ENCODE measurements around the gene USP9X.
"Not testable (repeated sequence)": the region's sequence is repeated elsewhere in the genome, so short reads cannot be mapped to it uniquely, and the experiment has no call there.

The USP9X gene

DNA sequence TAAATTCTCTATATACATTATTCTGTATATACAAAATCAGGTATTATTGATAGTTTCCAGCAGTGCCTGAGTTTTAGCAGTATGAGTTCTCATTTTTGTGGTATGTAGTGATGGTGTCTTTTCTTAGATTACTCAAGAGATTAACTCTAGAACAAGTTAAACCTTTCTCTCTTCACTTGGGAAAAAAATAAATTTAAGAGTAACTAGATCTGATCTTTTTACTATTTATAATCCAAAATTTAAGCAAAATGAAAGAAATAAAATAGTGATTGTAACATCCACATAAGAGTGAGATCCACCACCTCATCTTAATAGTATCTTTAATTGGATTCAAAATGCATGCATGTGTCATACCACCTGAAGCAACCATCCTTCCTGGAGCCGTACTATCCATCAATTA, 124.6 kb downstream of the USP9X start:
- DNase-seq: no peak

DNA sequence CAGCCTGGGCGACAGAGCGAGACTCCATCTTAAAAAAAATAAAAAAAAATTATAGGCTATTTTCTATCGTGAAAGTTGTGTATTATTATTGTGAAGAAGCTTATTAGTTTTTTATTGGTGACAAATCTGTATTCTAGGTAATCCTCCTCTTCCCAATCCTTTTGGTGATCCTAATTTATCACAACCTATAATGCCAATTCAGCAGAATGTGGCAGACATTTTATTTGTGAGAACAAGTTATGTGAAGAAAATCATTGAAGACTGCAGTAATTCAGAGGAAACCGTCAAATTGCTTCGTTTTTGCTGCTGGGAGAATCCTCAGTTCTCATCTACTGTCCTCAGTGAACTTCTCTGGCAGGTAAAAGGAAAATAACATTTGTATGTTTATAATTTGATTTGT, 139.4 kb downstream of the USP9X start:
- no peak for DNase-seq

DNA sequence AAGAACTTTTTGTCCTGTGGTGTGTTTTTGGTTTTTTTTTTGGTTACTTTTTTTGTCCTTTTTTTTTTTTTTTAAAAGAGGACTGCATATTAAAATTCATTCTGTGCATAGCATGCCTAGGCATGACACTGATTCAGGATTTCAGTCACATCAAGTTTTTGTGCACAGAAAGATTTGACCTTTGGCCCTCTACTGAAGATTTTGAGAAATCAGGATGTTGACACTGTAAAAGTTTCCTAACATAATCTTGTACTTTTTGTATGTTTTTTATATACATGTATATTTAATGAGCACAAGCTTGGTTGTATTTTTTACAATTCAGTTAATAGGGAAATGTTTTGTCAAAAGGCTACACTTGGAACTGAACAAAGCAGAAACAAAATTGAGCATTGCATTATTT, 148.7 kb downstream of the USP9X start:
- DNase-seq: no peak

DNA sequence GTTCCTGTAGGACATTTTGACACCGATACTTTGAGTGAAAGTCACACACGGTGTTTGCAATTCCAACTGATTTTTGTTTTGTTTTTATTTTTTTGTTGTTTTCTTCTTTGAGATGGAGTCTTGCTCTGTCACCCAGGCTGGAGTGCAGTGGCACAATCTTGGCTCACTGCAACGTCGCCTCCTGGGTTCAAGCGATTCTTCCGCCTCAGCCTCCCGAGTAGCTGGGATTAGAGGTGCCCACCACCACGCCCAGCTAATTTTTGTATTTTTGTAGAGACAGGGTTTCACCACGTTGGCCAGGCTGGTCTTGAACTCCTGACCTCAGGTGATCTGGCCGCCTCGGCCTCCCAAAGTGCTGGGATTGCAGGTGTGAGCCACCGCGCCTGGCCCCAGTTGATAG, 149.2 kb downstream of the USP9X start:
- not testable (repeated sequence) for DNase-seq

DNA sequence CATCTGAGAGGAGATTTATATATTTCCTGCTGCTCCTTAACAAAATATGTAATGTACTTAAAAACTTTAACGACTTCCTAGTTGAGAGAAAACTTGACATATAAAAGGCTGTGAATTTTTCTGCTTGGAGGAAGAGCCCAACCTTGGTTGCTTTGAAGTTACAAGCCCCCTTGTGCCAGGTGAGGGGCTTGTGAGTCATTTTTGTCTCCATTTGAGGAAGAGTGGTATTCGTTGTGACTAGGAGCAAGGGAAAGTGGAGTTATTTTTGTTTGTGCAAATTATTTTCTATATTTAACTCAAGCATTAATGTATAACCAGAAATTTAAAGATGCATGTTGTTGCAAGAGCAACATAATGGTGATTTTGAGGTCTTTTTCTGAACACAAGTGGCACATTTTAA, 149.7 kb downstream of the USP9X start:
- no peak for DNase-seq

DNA sequence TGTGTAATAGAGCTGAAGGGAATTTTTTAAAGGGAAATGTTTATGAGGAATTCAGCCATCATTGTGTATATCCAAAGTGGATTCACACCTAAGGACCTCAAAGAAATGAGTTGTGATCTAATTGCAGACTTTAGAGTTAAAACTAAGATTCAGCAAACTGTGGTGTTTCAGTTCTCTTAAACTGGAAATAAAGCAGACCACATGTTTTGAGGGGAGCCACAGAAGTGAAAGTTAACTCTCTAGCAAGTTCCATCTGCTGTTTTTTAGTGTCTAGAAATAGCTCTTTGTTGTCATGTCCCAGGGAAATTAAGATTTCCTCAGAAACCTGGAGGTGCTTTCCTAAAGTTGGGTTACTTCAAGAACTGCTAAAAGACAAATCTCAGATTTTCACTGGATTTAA, 151.4 kb downstream of the USP9X start:
- DNase-seq: no peak

DNA sequence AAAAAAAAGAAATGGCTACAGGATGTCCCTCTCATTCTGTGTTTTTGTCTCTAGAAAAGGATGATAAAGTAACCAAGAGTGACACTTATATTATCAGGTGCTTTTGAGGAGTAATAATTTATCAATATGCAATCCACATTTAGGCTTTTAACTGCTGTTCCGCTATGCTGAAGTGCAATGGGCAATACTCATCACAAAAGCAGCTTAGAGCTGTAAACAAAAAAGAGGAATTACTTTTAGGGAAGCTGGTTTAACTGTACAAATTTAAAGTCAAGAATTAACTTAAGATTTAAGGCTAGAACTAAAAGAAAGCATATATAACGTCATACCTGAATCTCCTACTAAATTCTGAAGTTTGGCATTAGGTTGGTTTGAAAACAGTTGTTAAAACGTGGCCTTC, 155.3 kb downstream of the USP9X start:
- no peak for DNase-seq

DNA sequence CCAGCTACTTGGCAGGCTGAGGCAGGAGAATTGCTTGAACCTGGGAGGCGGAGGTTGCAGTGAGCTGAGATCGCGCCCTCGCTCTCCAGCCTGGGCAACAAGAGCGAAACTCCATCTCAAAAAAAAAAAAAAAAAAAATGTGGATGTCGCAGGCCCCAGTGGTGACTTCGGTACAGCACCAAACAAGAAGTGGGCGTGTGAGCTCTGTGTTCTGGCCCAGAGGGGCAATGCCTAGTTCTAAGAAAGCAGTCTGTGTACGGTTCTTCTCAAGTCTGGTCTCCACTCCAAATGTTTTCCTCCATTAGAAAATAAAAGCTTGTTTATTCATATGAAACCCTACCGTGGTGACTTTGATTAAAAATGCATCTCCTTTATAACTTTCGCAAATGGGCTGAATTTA, 156.7 kb downstream of the USP9X start:
- DNase-seq: no peak

DNA sequence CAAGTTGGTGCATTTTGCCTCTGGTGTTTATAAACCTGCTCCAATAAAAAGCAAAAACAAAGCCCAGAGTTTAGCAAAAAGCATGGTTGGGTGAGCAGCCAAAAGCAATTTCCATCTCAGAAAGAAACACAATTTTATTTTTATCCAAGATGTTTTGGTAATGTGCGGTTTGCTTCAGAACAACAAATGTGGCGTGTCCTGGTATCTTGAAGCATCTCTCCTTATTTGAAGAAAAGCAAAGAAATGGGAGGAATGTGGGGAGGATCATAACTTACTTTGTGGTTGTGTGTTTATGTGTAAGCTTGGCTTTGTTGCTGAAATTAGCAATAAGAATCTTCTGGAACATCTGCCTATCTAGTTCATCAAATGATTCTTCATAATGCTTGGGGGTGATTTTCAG, 160.4 kb downstream of the USP9X start:
- no peak for DNase-seq

DNA sequence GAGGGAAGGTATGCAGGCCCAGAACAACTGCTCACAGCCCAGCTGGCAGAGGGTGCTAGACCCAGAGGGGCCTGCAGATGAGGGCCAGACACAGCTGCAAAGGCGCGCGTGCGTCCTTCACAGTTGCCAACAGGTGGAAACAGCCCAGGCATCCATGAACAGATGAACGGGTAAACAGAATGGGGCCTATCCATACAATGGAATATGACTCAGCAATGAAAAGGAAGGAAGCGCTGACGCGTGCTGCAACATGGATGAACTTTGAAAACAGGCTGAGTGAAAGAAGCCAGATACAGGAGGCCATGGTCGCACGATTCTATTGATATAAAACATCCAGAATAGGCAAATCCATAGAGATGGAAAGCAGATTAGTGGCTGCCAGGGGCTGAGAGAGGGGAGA, 165.6 kb downstream of the USP9X start:
- DNase-seq: no peak

DNA sequence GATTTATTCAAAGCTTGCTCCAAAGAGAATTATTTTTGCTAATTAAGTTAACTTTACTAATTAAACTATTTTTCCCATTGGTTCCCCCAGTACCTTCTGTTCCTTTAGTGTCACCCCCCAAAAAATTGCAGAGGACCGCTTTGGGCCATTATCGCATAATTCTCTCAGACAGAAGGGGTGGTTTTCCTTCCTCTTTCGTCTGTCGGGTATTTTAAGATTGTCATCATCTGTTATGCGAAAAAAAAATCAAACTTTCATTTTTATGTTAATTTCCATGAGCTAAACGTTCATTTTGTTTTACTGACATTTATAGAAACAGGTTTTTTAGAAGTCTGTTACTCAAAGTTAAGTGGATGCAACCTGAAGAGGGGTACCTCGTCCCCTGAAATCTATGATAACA, 172.6 kb downstream of the USP9X start:
- no peak for DNase-seq

DNA sequence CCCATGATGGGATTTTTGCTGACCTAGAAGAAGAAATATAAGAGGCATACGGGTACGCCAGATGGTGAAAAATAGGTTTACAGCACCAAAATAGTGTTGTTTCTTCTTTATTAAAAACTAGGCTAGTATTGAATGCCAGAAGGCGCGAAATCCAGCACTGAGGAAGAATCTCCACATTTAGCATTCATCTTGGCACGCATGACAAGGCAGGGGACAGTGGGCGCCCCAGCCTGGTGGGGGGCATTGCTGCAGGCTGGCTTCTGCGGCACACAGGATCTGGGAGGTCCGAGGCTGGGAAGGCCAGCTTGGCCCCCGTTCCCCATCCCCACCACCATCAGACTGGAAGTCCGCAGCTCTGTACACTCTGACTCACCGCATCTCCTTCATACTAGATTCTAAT, 173.0 kb downstream of the USP9X start:
- no peak for DNase-seq

DNA sequence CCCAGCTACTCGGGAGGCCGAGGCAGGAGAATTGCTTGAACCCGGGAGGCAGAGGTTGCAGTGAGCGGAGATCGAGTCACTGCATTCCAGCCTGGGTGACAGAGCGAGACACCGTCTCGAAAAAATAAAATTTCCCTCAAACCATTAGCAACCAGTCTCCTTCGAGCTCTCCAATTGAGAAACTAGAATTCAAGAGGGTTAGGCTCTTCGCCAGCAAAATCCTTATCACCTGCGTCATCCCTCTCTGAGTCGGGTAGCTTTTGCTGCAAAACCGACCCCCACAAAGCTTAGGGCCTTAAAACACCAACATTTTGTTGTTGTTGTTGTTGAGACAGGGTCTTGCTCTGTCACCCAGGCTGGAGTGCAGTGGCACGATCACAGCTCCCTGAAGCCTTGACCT, 173.6 kb downstream of the USP9X start:
- DNase-seq: no peak

DNA sequence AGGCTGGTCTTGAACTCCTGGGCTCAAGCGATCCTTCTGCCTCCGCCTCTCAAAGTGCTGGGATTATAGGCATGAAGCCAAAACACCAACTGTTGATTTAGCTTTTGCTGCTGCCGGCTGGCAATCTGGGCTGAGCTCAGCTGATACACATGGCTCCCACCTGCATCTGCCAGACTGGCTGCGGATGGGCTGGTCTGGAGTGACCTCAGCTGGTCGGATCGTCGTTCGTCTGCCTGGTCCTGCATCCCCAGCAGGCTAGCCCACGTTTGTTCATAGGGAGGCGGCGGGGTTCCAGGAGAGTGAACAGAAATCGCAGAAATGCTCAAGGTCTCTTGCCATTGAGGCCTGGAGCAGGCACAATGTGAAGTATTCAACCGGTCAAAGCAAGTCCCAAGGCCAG, 174.3 kb downstream of the USP9X start:
- DNase-seq: no peak

DNA sequence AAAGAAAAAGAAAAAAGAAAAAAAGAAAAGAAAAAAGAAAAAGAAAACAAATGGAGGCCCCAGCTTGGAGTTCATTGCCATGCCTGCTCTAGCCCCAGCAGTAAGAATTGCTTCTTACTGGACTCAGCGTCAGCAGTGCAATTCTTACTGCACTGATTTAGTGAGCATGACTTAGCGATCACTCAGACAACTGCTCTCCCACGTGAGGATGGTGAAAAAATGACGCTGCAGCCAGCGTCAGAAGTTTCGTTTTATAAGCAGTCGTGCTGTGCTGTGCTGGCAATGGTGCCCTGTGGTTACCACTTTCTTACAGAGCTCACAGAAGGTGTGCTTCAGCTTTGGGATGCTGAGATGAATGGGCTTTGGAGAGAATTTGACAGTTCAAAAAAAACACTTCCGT, 180.4 kb downstream of the USP9X start:
- DNase-seq: no peak

DNA sequence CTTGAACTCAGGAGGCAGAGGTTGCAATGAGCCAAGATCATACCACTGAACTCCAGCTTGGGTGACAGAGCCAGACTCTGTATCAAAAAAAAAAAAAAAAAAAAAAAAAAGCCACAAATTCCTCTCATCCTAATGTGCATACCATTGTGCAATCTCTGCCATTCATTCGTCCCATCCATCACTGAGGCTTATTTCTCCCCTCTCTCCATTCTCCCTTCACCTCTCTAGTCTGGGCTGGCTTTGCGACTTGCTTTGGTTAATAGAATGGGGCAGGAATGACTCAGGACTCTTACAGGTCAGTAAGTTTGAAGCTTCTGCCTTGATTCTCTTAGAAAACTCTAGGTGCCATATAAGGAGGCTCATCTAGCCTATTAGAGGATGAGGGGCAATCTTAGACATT, 188.4 kb downstream of the USP9X start:
- no peak for DNase-seq

DNA sequence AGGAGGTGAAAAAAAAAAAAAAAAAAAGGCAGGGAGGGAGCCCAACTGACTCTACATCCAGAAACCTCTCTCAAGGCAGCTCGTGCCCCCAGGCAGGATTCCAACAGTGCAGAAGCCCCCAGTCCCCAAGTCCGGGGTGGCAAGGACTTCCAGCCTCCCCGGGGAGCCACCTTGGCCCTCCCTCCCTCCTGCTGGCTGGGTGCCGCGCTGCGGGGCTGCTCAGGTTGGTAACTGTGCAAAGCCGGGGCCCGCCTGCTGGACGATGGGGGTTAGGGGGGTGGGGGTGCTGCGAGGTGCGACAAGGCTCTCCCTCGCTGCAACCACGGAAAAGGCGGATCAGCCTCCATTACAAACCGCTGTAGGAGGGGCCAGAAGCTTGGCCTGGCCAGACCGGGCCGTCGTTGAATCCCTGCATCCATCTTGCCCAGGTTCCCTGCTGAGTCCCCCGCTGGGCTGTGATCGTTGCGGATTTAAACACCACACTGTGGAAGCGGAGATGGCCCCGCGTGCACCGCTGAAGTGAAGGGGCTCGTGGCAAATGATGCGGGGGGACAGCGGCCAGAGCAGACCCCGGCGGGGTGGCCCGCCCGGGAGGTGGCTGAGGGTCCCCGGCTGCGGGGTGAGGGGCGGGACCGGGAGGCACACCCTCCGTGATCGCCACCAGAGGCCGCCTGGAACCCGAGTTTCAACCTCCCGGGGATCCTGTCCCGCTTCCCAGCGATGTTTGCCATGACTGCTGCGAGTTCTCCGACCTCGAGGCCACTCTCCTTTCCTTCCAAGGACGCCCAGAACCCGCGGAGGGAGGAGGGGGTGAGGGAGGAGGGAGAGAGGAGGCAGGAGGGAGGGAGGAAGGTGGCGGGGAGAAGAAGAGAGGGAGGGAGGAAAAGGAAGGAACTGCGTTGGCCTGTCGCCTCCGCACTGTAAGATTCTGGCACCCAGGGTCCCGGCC, 190.7 kb downstream of the USP9X start:
- peak; percentile 65 for DNase-seq

DNA sequence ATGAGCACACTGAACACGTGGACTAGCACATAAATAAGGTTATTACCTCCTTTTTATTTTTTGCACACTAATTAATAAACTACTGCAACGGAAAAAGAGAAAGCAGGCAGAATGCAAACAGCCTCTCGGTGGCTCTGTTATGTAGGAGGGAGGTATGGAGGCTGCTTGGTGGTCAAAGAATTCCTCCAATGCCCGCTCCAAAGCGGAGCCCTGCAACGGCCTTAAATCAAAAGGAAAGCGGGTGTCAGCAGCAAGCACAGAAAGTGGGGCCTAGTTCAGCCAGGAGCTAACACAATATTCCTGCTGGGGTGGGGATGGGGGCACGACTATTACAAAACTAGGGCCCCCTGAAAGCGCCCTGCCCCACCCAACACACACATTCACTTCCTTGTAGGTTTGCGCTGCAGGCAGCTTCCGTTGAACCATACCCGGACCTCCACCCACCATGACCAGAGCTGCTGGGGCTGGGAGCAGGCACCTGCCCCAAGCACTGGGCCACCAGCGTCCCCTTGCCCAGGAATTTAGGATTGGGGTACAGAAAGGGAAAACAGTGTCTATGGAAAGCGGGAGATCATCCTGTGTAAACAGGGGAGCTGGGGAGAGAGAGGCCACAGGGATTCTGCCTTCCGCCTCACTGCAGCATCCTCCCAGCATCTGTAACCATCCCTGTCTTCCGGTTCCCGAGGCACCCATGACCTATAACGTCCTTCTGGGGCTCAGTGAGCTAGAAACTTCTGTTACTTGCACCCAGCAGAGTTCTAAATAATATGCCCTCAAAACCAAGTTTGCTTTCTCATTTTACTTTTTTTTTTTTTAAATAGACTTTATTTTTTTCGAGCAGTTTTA, 191.6 kb downstream of the USP9X start:
- DNase-seq: no peak

DNA sequence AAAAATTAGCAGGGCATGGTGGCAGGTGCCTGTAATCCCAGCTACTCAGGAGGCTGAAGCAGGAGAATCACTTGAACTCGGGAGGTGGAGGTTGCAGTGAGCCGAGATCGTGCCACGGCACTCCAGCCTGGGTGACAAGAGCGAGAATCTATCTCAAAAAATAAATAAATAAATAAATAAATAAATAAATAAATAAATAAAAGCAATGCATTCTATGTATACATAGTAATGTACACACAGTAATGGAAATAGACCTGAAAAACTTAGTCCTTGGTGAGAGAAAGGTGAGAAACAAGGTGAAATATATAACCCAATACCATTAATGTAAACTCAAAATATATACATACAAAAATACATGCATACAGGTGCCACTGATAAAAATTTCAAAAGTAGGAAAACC, 197.1 kb downstream of the USP9X start:
- not testable (repeated sequence) for DNase-seq

DNA sequence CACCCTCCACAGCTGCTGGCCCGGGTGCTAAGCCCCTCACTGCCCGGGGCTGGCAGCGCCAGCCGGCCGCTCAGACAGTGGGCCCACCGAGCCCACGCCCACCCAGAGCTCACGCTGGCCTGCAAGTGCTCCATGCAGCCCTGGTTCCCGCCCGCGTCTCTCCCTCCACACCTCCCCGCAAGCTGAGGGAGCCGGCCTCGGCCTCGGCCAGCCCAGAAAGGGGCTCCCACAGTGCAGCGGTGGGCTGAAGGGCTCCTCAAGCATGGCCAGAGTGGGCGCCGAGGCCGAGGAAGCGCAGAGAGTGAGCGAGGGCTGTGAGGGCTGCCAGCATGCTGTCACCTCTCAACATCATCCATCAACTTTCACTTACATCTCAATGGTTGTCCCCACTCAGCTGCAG, 200.7 kb downstream of the USP9X start:
- not testable (repeated sequence) for DNase-seq
